Chondrocyte (in vitro differentiated cells): Measurements from ENCODE around the gene ATG7. TPM values are rescaled to one million over a fixed set of nuclear protein-coding genes. Genes with fewer than 3 reads are reported as not detected.
"Not testable (repeated sequence)": the region's sequence is repeated elsewhere in the genome, so short reads cannot be mapped to it uniquely, and the experiment has no call there.

Experiments
- DNase-seq: peaks from one replicate; pipeline ENCODE4 v3.0.0; 2021; ENCODE audit warnings: mixed read lengths, low spot score
- H3K27ac Mint-ChIP-seq: one replicate; pipeline ENCODE4 v1.8.0; 2021; ENCODE audit warnings: mild to moderate bottlenecking, moderate library complexity, mixed read lengths; ENCODE audit not compliant: unreplicated experiment
- H3K27me3 Mint-ChIP-seq: 2 replicates; pipeline ENCODE4 v1.8.0; 2021; ENCODE audit warnings: low read depth, mixed read lengths
- H3K36me3 Mint-ChIP-seq: 2 replicates; pipeline ENCODE4 v1.8.0; 2021; ENCODE audit warnings: low read depth, mixed read lengths
- H3K4me1 Mint-ChIP-seq: 2 replicates; pipeline ENCODE4 v1.8.0; 2021; ENCODE audit warnings: low read depth, mild to moderate bottlenecking, mixed read lengths
- H3K4me3 Mint-ChIP-seq: one replicate; pipeline ENCODE4 v1.8.0; 2021; ENCODE audit warnings: mild to moderate bottlenecking, moderate library complexity, mixed read lengths; ENCODE audit not compliant: unreplicated experiment
- H3K9me3 Mint-ChIP-seq: 2 replicates; pipeline ENCODE4 v1.8.0; 2021; ENCODE audit warnings: low read depth, mixed read lengths
- total RNA-seq: library from RNA; stranded (reverse); gene quantifications from 3 replicates; pipeline ENCODE4 v1.2.1, GENCODE V29; 2021
- TF ChIP-seq, protein P1 (sequence below): fragments of 200-600 bp; sonication (generic); IDR thresholded peaks from 2 replicates; pipeline ENCODE4 v1.5.0; 2021; ENCODE audit warnings: antibody characterized with exemption, mild to moderate bottlenecking, moderate library complexity

Gene ATG7
- total RNA-seq, 1 donor from 2014 or later: 27.4 TPM

DNA sequence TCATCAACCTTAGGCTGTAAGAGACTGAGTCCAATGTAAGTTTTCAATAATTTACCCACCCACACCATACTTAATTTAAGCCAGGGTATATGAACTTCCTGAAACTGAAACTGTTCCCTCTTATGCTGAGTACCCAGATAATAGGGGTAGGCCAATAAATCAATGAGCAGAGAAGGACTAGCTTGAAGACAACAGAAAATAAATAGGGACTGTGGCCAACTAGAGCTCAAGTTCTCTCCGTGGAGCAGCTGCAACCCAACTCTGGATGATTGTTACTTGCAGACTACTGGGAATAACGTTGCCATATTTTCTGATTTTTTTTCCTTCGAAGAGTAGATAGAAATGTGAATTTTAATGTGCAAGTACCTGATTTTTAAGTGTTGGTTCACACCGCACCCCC, 128.0 kb downstream of the ATG7 start:
- Mint-ChIP-seq H3K4me3 (no peak overlapping the region), H3K27ac (no peak overlapping the region), H3K36me3 (peaks cover 3% of the 10 kb centered on the region), H3K4me1 (peaks cover 21% of the 10 kb centered on the region), H3K27me3 (no peaks in the 10 kb centered on the region), H3K9me3 (no peaks in the 10 kb centered on the region)
- TF ChIP-seq, protein P1, sequence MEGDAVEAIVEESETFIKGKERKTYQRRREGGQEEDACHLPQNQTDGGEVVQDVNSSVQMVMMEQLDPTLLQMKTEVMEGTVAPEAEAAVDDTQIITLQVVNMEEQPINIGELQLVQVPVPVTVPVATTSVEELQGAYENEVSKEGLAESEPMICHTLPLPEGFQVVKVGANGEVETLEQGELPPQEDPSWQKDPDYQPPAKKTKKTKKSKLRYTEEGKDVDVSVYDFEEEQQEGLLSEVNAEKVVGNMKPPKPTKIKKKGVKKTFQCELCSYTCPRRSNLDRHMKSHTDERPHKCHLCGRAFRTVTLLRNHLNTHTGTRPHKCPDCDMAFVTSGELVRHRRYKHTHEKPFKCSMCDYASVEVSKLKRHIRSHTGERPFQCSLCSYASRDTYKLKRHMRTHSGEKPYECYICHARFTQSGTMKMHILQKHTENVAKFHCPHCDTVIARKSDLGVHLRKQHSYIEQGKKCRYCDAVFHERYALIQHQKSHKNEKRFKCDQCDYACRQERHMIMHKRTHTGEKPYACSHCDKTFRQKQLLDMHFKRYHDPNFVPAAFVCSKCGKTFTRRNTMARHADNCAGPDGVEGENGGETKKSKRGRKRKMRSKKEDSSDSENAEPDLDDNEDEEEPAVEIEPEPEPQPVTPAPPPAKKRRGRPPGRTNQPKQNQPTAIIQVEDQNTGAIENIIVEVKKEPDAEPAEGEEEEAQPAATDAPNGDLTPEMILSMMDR: no peak
- no peak for DNase-seq

DNA sequence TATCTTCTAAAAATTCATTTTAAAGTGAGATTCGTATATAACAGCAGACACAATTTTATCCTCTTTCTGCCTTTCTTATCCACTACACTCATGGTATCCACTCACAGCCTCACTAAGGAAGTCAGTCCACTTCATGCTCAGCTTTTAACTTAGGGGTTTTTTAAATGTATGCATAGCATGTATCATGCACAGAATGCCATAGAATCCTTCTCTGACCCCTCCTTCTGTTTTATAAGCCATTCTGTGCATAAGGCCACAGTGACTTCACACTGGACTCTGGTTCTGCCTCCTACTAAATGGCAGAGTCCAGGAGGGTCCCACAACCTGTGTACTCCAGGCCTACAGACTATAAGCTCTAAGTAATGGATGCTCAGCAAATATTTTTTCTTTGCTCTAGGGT, 129.2 kb downstream of the ATG7 start:
- Mint-ChIP-seq H3K27ac (peak overlapping the region; percentile 59), H3K9me3 (no peaks in the 10 kb centered on the region), H3K27me3 (no peaks in the 10 kb centered on the region), H3K36me3 (peaks cover 5% of the 10 kb centered on the region), H3K4me3 (no peak overlapping the region), H3K4me1 (peaks cover 21% of the 10 kb centered on the region)
- TF ChIP-seq, protein P1: no peak
- no peak for DNase-seq

DNA sequence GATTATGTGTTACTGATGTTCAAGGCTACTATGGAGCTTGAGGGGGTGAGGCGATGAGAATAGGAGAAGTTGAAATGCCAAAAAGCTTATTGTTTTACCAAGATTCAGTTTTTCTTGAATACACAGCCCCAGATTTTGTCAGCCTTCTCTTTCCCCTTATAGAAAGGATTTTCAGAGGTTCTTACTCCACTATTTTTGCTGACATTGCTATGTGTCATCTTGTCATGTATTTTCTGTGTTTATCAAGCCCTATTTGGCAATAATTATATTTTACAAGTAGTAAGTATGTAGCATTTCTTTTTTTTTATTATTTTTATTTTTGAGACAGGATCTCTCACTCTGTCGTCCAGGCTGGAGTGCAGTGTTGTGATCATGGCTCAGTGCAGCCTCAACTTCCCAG, 133.1 kb downstream of the ATG7 start:
- no peaks in the 10 kb centered on the region for H3K27me3 Mint-ChIP-seq
- peaks cover 24% of the 10 kb centered on the region for H3K36me3 Mint-ChIP-seq
- no peak for DNase-seq
- no peak overlapping the region for H3K4me3 Mint-ChIP-seq
- TF ChIP-seq, protein P1: no peak
- H3K9me3 Mint-ChIP-seq: peaks cover 14% of the 10 kb centered on the region
- peaks cover 18% of the 10 kb centered on the region for H3K4me1 Mint-ChIP-seq
- H3K27ac Mint-ChIP-seq: no peak overlapping the region

DNA sequence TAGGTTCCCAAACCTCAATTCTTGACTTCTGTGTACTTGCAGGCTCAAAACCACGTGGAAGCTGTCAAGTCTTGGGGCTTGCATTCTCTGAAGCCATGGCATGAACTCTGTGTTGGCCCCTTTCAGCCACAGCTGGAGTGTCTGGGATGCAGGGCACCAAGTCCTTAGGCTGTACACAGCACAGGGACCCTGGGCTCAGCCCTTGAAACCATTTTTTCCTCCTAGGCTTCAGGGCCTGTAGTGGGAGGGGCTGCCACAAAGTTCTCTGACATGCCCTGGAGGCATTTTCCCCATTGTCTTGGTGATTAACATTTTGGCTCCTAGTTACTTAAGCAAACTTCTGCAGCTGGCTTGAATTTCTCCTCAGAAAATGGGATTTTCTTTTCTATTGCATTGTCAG, 135.4 kb downstream of the ATG7 start:
- Mint-ChIP-seq H3K4me1 (peaks cover 6% of the 10 kb centered on the region), H3K27ac (no peak overlapping the region), H3K4me3 (no peak overlapping the region), H3K9me3 (peaks cover 20% of the 10 kb centered on the region), H3K36me3 (peaks cover 24% of the 10 kb centered on the region), H3K27me3 (no peaks in the 10 kb centered on the region)
- DNase-seq: no peak
- TF ChIP-seq, protein P1: no peak

GRCh38 chr3:11408324-11408859, 136.2 kb downstream of the ATG7 start:
- H3K27ac Mint-ChIP-seq, H3K4me3 Mint-ChIP-seq, H3K4me1 Mint-ChIP-seq, H3K27me3 Mint-ChIP-seq, DNase-seq: not testable (repeated sequence)
- Mint-ChIP-seq H3K9me3 (peaks cover 20% of the 10 kb centered on the region), H3K36me3 (peaks cover 24% of the 10 kb centered on the region)

GRCh38 chr3:11410564-11410963, 138.4 kb downstream of the ATG7 start:
- TF ChIP-seq, protein P1: no peak
- DNase-seq: no peak
- Mint-ChIP-seq H3K4me1 (peaks cover 9% of the 10 kb centered on the region), H3K36me3 (peaks cover 27% of the 10 kb centered on the region), H3K4me3 (no peak overlapping the region), H3K27me3 (no peaks in the 10 kb centered on the region), H3K27ac (no peak overlapping the region), H3K9me3 (peaks cover 27% of the 10 kb centered on the region)
